DND-41 (cell line): ENCODE results near the gene GPRIN2.

ENCODE experiments used
- ATAC-seq: fragments of 200-7000 bp; cut with Tn5 transposase; 3 replicates; pipeline ENCODE4 v1.9.1; 2021; ENCODE audit warnings: low read depth; ENCODE audit not compliant: insufficient read depth
- DNase-seq: peaks from one replicate; pipeline ENCODE4 v3.0.0-alpha.2; 2020
- H2AFZ ChIP-seq: 2 replicates; pipeline ENCODE4 v1.6.0; 2012; ENCODE audit warnings: low read depth, low read length
- H3K27ac ChIP-seq: 2 replicates; pipeline ENCODE4 v1.5.1; 2012; ENCODE audit warnings: low read length, inconsistent platforms
- H3K27me3 ChIP-seq: fragments of 200-600 bp; sonication (generic); 2 replicates; pipeline ENCODE4 v1.6.0; 2012; ENCODE audit warnings: low read length, mild to moderate bottlenecking, inconsistent platforms; ENCODE audit not compliant: insufficient read depth, poor library complexity
- H3K36me3 ChIP-seq: 2 replicates; pipeline ENCODE4 v1.5.1; 2012; ENCODE audit warnings: low read length, inconsistent platforms; ENCODE audit not compliant: insufficient read depth
- H3K4me1 ChIP-seq: 2 replicates; pipeline ENCODE4 v1.5.1; 2012; ENCODE audit warnings: mild to moderate bottlenecking, low read length; ENCODE audit not compliant: insufficient read depth
- H3K4me2 ChIP-seq: 2 replicates; pipeline ENCODE4 v1.6.0; 2012; ENCODE audit warnings: mild to moderate bottlenecking, moderate library complexity, low read length, inconsistent platforms; ENCODE audit not compliant: insufficient read depth
- H3K4me3 ChIP-seq, 2 experiments: fragments of 200-600 bp in 1 of 2; shearing (Covaris generic) in 1 of 2; 2 replicates each; pipeline ENCODE4 v1.5.1; 2012 to 2016; ENCODE audit warnings: inconsistent platforms in 2 of 2, low read length in 2 of 2, mild to moderate bottlenecking in 2 of 2, low read depth in 1 of 2, moderate library complexity in 1 of 2
- H3K79me2 ChIP-seq: 2 replicates; pipeline ENCODE4 v1.6.0; 2012; ENCODE audit warnings: low read length, inconsistent platforms; ENCODE audit not compliant: insufficient read depth
- H3K9ac ChIP-seq: 2 replicates; pipeline ENCODE4 v1.6.0; 2012; ENCODE audit warnings: low read depth, mild to moderate bottlenecking, inconsistent platforms, low read length, moderate library complexity
- H3K9me3 ChIP-seq: 2 replicates; pipeline ENCODE4 v1.5.1; 2012; ENCODE audit warnings: low read length, moderate library complexity, mild to moderate bottlenecking, inconsistent platforms; ENCODE audit not compliant: insufficient read depth, severe bottlenecking
- H4K20me1 ChIP-seq: 2 replicates; pipeline ENCODE4 v1.6.0; 2012; ENCODE audit warnings: low read length; ENCODE audit not compliant: insufficient read depth
- EZH2 ChIP-seq: IDR thresholded peaks from 3 replicates; pipeline ENCODE4 v1.6.1; 2012; ENCODE audit warnings: borderline replicate concordance, low read depth, mild to moderate bottlenecking, moderate library complexity, low read length, inconsistent platforms; ENCODE audit not compliant: severe bottlenecking
- TF ChIP-seq, protein P1 (sequence below): IDR thresholded peaks from 2 replicates; pipeline ENCODE4 v1.5.1; 2012; ENCODE audit warnings: borderline replicate concordance, low read length, moderate library complexity, mild to moderate bottlenecking; ENCODE audit not compliant: poor library complexity, severe bottlenecking; ENCODE audit errors: extremely low read depth

Gene GPRIN2

DNA sequence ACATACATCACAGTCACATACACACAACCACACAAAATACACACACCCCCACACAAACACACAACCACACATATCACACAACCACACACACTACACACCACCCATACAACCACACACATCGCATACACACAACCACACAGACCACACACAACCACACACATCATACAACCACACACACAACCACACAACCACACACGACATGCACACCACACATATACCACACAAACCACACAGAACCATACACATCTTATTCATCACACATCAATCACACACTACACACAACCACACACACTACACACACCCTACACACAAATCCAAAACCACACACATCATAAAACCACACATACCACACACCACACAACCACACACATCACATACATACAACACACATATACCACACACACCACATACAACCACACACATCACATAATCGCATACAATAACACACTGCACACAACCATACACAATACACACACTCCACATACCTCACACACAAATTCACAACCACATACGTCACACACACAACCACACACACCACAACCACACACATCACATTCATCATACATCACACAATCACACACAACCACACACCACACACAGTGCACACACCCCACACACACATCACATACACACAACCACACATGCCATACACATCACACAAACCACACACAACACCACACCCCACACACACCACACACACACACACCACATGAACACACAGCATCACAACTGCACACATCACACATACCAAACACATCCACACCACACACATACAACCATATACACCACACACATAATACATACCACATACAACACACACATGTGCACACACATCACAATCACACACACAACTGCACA is 30.4 kb downstream of the GPRIN2 start:
- H2AFZ ChIP-seq, result no peak overlapping the region
- TF ChIP-seq, protein P1, sequence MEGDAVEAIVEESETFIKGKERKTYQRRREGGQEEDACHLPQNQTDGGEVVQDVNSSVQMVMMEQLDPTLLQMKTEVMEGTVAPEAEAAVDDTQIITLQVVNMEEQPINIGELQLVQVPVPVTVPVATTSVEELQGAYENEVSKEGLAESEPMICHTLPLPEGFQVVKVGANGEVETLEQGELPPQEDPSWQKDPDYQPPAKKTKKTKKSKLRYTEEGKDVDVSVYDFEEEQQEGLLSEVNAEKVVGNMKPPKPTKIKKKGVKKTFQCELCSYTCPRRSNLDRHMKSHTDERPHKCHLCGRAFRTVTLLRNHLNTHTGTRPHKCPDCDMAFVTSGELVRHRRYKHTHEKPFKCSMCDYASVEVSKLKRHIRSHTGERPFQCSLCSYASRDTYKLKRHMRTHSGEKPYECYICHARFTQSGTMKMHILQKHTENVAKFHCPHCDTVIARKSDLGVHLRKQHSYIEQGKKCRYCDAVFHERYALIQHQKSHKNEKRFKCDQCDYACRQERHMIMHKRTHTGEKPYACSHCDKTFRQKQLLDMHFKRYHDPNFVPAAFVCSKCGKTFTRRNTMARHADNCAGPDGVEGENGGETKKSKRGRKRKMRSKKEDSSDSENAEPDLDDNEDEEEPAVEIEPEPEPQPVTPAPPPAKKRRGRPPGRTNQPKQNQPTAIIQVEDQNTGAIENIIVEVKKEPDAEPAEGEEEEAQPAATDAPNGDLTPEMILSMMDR, result no peak
- TF ChIP-seq EZH2, result no peak
- no peak overlapping the region for H3K27ac ChIP-seq
- H3K27me3 ChIP-seq, result peaks cover 6% of the 10 kb centered on the region
- 0 out of 2 replicates have a peak, but pooled peaks cover under 1% of the 10 kb centered on the region for H3K4me1 ChIP-seq
- H3K9ac ChIP-seq, result no peak overlapping the region
- ATAC-seq, result no peak
- no peak for DNase-seq
- H3K36me3 ChIP-seq, result no peaks in the 10 kb centered on the region
- no peaks in the 10 kb centered on the region for H3K79me2 ChIP-seq
- no peaks in the 10 kb centered on the region for H3K9me3 ChIP-seq
- no peaks in the 10 kb centered on the region for H4K20me1 ChIP-seq
- H3K4me2 ChIP-seq, result no peak overlapping the region
- no peak overlapping the region for H3K4me3 ChIP-seq

DNA sequence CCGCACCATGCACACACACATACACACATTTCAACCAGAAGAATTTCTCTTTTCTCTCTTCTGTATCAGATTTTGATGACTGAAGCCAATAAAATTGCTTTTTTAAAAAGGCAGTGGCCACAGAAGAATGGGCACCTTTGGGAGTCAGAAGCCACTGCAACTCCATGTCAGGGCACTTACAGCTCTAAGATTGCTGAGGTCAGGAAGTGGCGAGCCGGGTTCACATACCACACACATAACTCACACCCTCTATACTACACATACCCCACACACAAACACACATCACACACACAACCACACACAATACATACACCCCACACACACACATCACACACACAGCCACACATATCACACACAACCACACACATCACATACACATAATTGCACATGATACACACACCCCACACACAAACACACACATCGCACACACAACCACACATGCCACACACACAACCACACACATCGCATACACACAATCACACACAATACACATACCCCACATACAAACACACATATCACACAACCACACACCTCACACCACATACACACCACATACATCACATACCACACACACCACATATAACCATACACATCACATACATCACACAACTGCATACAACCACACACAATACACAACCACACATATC is 31.2 kb downstream of the GPRIN2 start:
- ATAC-seq, result peak; percentile 53; the same call in 2 of the 3 replicates
- TF ChIP-seq, protein P1, result no peak
- TF ChIP-seq EZH2, result no peak
- no peak overlapping the region for H3K9ac ChIP-seq
- H3K4me3 ChIP-seq, result no peak overlapping the region
- H3K9me3 ChIP-seq, result no peaks in the 10 kb centered on the region
- DNase-seq, result no peak
- peaks cover 9% of the 10 kb centered on the region for H3K27me3 ChIP-seq
- H2AFZ ChIP-seq, result no peak overlapping the region
- no peak overlapping the region for H3K27ac ChIP-seq
- H3K79me2 ChIP-seq, result no peaks in the 10 kb centered on the region
- no peaks in the 10 kb centered on the region for H3K36me3 ChIP-seq
- H3K4me1 ChIP-seq, result peaks cover 3% of the 10 kb centered on the region; the same call in 1 of the 2 replicates
- H3K4me2 ChIP-seq, result no peak overlapping the region
- H4K20me1 ChIP-seq, result no peaks in the 10 kb centered on the region

GRCh38 chr10:46524472-46525176 is 31.8 kb downstream of the GPRIN2 start:
- Histone ChIP-seq H3K27ac (no peak overlapping the region), H4K20me1 (no peaks in the 10 kb centered on the region), H3K4me3 (no peak overlapping the region), H3K4me1 (peaks cover 3% of the 10 kb centered on the region; the same call in 1 of the 2 replicates), H3K79me2 (no peaks in the 10 kb centered on the region), H3K36me3 (no peaks in the 10 kb centered on the region), H3K9me3 (no peaks in the 10 kb centered on the region), H3K9ac (no peak overlapping the region), H2AFZ (no peak overlapping the region), H3K4me2 (no peak overlapping the region), H3K27me3 (peaks cover 9% of the 10 kb centered on the region)
- TF ChIP-seq, protein P1, result no peak
- no peak for TF ChIP-seq EZH2
- ATAC-seq, result peak; percentile 20; the same call in 1 of the 3 replicates
- DNase-seq, result no peak
